ENCODE measurements around the gene SMIM29. TPM values are rescaled to one million over a fixed set of nuclear protein-coding genes. Genes with fewer than 3 reads are reported as not detected.

SMIM29 gene
- total and polyA plus RNA-seq, 2 experiments from 2014 or later: 5.0 to 15.9 TPM

DNA sequence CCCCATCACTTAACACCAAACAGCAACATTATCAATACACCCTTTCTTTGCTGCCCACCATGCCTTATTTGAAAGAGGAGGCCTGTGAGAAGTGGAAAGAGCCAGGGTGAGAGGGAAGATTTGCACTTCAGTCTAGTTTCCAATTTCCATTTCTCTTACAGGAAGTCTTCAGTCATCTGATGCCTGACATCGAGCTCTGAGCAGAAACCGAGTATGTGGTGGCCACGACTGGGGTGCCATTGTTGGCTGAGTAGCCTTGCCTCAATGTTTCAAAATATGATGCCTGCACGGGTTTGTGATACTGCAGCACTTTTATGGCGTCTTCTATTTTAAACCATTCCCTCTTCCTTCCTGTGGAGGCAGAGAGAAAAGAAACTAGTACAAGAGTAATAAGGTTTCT is 39.8 kb upstream of the SMIM29 start:
- H3K36me3 ChIP-seq (ENCODE audit: insufficient read depth): peaks cover 4% of the 10 kb centered on the region; the same call in 1 of the 2 replicates
- Mint-ChIP-seq H3K27ac (no peak overlapping the region), H3K4me1 (no peaks in the 10 kb centered on the region)

More for the DNA sequence above, 39.8 kb upstream of the SMIM29 start:
- no peaks in the 10 kb centered on the region for H3K79me2 ChIP-seq (replicated peaks; ENCODE audit: insufficient read depth)
- H4K20me1 ChIP-seq (replicated peaks; ENCODE audit: insufficient read depth): no peaks in the 10 kb centered on the region; the same call in none of the 2 replicates
- H3K27me3 Mint-ChIP-seq (ENCODE audit: insufficient read depth, low read depth, poor library complexity): no peaks in the 10 kb centered on the region
- TF ChIP-seq EZH2phosphoT487 (IDR thresholded peaks at IDR 0.05; ENCODE audit: unreplicated experiment) (no peak), JUNB (IDR thresholded peaks at IDR 0.05; ENCODE audit: unreplicated experiment) (no peak), ZNF114 (CRISPR knock-in tag; IDR thresholded peaks at IDR 0.05) (no peak), EZH2 (IDR thresholded peaks at IDR 0.05; ENCODE audit: low read depth, unreplicated experiment) (no peak), CREB1 (CRISPR knock-in tag; IDR thresholded peaks at IDR 0.05; ENCODE audit: low read depth) (no peak), STAT1 (IDR thresholded peaks at IDR 0.05; ENCODE audit: unreplicated experiment) (no peak), POLR2AphosphoS5 (IDR thresholded peaks at IDR 0.05; ENCODE audit: low read depth) (no peak), NANOG (IDR thresholded peaks at IDR 0.05; ENCODE audit: borderline replicate concordance) (no peak), ZNF331 (CRISPR knock-in tag; IDR thresholded peaks at IDR 0.05; ENCODE audit: low read depth) (no peak)
- TF ChIP-seq, protein P1, sequence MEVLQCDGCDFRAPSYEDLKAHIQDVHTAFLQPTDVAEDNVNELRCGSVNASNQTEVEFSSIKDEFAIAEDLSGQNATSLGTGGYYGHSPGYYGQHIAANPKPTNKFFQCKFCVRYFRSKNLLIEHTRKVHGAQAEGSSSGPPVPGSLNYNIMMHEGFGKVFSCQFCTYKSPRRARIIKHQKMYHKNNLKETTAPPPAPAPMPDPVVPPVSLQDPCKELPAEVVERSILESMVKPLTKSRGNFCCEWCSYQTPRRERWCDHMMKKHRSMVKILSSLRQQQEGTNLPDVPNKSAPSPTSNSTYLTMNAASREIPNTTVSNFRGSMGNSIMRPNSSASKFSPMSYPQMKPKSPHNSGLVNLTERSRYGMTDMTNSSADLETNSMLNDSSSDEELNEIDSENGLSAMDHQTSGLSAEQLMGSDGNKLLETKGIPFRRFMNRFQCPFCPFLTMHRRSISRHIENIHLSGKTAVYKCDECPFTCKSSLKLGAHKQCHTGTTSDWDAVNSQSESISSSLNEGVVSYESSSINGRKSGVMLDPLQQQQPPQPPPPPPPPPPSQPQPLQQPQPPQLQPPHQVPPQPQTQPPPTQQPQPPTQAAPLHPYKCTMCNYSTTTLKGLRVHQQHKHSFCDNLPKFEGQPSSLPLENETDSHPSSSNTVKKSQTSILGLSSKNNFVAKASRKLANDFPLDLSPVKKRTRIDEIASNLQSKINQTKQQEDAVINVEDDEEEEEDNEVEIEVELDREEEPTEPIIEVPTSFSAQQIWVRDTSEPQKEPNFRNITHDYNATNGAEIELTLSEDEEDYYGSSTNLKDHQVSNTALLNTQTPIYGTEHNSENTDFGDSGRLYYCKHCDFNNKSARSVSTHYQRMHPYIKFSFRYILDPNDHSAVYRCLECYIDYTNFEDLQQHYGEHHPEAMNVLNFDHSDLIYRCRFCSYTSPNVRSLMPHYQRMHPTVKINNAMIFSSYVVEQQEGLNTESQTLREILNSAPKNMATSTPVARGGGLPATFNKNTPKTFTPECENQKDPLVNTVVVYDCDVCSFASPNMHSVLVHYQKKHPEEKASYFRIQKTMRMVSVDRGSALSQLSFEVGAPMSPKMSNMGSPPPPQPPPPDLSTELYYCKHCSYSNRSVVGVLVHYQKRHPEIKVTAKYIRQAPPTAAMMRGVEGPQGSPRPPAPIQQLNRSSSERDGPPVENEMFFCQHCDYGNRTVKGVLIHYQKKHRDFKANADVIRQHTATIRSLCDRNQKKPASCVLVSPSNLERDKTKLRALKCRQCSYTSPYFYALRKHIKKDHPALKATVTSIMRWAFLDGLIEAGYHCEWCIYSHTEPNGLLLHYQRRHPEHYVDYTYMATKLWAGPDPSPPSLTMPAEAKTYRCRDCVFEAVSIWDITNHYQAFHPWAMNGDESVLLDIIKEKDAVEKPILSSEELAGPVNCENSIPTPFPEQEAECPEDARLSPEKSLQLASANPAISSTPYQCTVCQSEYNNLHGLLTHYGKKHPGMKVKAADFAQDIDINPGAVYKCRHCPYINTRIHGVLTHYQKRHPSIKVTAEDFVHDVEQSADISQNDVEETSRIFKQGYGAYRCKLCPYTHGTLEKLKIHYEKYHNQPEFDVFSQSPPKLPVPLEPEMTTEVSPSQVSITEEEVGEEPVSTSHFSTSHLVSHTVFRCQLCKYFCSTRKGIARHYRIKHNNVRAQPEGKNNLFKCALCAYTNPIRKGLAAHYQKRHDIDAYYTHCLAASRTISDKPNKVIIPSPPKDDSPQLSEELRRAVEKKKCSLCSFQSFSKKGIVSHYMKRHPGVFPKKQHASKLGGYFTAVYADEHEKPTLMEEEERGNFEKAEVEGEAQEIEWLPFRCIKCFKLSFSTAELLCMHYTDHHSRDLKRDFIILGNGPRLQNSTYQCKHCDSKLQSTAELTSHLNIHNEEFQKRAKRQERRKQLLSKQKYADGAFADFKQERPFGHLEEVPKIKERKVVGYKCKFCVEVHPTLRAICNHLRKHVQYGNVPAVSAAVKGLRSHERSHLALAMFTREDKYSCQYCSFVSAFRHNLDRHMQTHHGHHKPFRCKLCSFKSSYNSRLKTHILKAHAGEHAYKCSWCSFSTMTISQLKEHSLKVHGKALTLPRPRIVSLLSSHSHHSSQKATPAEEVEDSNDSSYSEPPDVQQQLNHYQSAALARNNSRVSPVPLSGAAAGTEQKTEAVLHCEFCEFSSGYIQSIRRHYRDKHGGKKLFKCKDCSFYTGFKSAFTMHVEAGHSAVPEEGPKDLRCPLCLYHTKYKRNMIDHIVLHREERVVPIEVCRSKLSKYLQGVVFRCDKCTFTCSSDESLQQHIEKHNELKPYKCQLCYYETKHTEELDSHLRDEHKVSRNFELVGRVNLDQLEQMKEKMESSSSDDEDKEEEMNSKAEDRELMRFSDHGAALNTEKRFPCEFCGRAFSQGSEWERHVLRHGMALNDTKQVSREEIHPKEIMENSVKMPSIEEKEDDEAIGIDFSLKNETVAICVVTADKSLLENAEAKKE (CRISPR knock-in tag; IDR thresholded peaks at IDR 0.05): no peak
- TF ChIP-seq, protein P2, sequence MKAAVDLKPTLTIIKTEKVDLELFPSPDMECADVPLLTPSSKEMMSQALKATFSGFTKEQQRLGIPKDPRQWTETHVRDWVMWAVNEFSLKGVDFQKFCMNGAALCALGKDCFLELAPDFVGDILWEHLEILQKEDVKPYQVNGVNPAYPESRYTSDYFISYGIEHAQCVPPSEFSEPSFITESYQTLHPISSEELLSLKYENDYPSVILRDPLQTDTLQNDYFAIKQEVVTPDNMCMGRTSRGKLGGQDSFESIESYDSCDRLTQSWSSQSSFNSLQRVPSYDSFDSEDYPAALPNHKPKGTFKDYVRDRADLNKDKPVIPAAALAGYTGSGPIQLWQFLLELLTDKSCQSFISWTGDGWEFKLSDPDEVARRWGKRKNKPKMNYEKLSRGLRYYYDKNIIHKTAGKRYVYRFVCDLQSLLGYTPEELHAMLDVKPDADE (IDR thresholded peaks at IDR 0.05): no peak
- TF ChIP-seq, protein P3, sequence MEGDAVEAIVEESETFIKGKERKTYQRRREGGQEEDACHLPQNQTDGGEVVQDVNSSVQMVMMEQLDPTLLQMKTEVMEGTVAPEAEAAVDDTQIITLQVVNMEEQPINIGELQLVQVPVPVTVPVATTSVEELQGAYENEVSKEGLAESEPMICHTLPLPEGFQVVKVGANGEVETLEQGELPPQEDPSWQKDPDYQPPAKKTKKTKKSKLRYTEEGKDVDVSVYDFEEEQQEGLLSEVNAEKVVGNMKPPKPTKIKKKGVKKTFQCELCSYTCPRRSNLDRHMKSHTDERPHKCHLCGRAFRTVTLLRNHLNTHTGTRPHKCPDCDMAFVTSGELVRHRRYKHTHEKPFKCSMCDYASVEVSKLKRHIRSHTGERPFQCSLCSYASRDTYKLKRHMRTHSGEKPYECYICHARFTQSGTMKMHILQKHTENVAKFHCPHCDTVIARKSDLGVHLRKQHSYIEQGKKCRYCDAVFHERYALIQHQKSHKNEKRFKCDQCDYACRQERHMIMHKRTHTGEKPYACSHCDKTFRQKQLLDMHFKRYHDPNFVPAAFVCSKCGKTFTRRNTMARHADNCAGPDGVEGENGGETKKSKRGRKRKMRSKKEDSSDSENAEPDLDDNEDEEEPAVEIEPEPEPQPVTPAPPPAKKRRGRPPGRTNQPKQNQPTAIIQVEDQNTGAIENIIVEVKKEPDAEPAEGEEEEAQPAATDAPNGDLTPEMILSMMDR (conservative IDR thresholded peaks at IDR 0.05; ENCODE audit: low read depth in 2 of 2): no peak
- TF ChIP-seq, protein P4, sequence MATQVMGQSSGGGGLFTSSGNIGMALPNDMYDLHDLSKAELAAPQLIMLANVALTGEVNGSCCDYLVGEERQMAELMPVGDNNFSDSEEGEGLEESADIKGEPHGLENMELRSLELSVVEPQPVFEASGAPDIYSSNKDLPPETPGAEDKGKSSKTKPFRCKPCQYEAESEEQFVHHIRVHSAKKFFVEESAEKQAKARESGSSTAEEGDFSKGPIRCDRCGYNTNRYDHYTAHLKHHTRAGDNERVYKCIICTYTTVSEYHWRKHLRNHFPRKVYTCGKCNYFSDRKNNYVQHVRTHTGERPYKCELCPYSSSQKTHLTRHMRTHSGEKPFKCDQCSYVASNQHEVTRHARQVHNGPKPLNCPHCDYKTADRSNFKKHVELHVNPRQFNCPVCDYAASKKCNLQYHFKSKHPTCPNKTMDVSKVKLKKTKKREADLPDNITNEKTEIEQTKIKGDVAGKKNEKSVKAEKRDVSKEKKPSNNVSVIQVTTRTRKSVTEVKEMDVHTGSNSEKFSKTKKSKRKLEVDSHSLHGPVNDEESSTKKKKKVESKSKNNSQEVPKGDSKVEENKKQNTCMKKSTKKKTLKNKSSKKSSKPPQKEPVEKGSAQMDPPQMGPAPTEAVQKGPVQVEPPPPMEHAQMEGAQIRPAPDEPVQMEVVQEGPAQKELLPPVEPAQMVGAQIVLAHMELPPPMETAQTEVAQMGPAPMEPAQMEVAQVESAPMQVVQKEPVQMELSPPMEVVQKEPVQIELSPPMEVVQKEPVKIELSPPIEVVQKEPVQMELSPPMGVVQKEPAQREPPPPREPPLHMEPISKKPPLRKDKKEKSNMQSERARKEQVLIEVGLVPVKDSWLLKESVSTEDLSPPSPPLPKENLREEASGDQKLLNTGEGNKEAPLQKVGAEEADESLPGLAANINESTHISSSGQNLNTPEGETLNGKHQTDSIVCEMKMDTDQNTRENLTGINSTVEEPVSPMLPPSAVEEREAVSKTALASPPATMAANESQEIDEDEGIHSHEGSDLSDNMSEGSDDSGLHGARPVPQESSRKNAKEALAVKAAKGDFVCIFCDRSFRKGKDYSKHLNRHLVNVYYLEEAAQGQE (IDR thresholded peaks at IDR 0.05; ENCODE audit: unreplicated experiment): no peak
- H2AFZ ChIP-seq: no peak overlapping the region
- H3F3A ChIP-seq (replicated peaks; ENCODE audit: low read depth): no peaks in the 10 kb centered on the region; the same call in 1 of the 2 replicates
- H3K9me2 ChIP-seq (ENCODE audit: insufficient read depth): no peaks in the 10 kb centered on the region
- H3K27ac ChIP-seq (ENCODE audit: low read depth): no peak overlapping the region
- no peaks in the 10 kb centered on the region for H3K4me1 ChIP-seq (ENCODE audit: insufficient read depth)
- DNase-seq (ENCODE audit: low spot score) (no peak), ATAC-seq (no peak)
- H3K27me3 ChIP-seq (ENCODE audit: insufficient read depth): no peaks in the 10 kb centered on the region
- no peaks in the 10 kb centered on the region for H3K9me3 Mint-ChIP-seq
- peaks cover 17% of the 10 kb centered on the region for H3K36me3 Mint-ChIP-seq (ENCODE audit: low read depth)
- H3K4me3 ChIP-seq: no peak overlapping the region
- H3K4me3 Mint-ChIP-seq: no peak overlapping the region
- no peak overlapping the region for H3K4me2 ChIP-seq

Measured in GM23338 (cell line).